OCI-LY3 (cell line): ENCODE results near the gene HENMT1.

Source experiments
- H2AFZ ChIP-seq: fragments of 200-600, 300-600 bp; shearing (Covaris generic); 2 replicates; pipeline ENCODE4 v1.6.0; 2014; ENCODE audit warnings: antibody characterized with exemption, low read depth, low read length
- H3K27ac ChIP-seq: fragments of 200-600, 300-600 bp; sonication (generic); 2 replicates; pipeline ENCODE4 v1.5.1; 2014; ENCODE audit warnings: mild to moderate bottlenecking, low read length, moderate library complexity, mixed read lengths
- H3K27me3 ChIP-seq: fragments of 200-600, 300-600 bp; sonication (generic); 2 replicates; pipeline ENCODE4 v1.6.1; 2014; ENCODE audit warnings: low read depth, low read length, mixed read lengths
- H3K36me3 ChIP-seq: fragments of 200-600, 300-600 bp; sonication (generic); replicated peaks from 2 replicates; pipeline ENCODE3; 2014; ENCODE audit warnings: low read depth, low read length, mixed read lengths
- H3K4me1 ChIP-seq: fragments of 300-600, 200-600 bp; sonication (generic); 2 replicates; pipeline ENCODE4 v1.6.1; 2014; ENCODE audit warnings: low read length, mixed read lengths
- H3K4me2 ChIP-seq: fragments of 200-600, 300-600 bp; sonication (generic); 2 replicates; pipeline ENCODE4 v1.6.1; 2014; ENCODE audit warnings: low read length, mixed read lengths
- H3K4me3 ChIP-seq: fragments of 300-600, 200-600 bp; sonication (generic); 2 replicates; pipeline ENCODE4 v1.5.1; 2014; ENCODE audit warnings: antibody characterized with exemption, mild to moderate bottlenecking, low read length, moderate library complexity
- H3K79me2 ChIP-seq: fragments of 300-600, 200-600 bp; shearing (Covaris generic); 2 replicates; pipeline ENCODE4 v1.6.1; 2014; ENCODE audit warnings: mild to moderate bottlenecking, low read length, mixed read lengths
- H3K9ac ChIP-seq: fragments of 300-600, 200-600 bp; shearing (Covaris generic); 2 replicates; pipeline ENCODE4 v1.6.0; 2014; ENCODE audit warnings: mild to moderate bottlenecking, low read length, moderate library complexity
- H3K9me3 ChIP-seq: fragments of 200-600, 300-600 bp; shearing (Covaris generic); 2 replicates; pipeline ENCODE4 v1.6.1; 2014; ENCODE audit warnings: low read length, mixed read lengths; ENCODE audit not compliant: insufficient read depth
- H4K20me1 ChIP-seq: fragments of 200-600, 300-600 bp; sonication (generic); 2 replicates; pipeline ENCODE4 v1.6.1; 2016; ENCODE audit warnings: low read length, mixed read lengths; ENCODE audit not compliant: insufficient read depth
- TF ChIP-seq, protein P1 (sequence below): fragments of 200-600, 300-600 bp; sonication (generic); IDR thresholded peaks from 2 replicates; pipeline ENCODE4 v1.5.1; 2014; ENCODE audit warnings: antibody characterized with exemption, low read length, low read depth

HENMT1 gene

GRCh38 chr1:108598340-108598739 is 62.6 kb downstream of the HENMT1 start:
- H3K9me3 ChIP-seq = no peaks in the 10 kb centered on the region
- TF ChIP-seq, protein P1, sequence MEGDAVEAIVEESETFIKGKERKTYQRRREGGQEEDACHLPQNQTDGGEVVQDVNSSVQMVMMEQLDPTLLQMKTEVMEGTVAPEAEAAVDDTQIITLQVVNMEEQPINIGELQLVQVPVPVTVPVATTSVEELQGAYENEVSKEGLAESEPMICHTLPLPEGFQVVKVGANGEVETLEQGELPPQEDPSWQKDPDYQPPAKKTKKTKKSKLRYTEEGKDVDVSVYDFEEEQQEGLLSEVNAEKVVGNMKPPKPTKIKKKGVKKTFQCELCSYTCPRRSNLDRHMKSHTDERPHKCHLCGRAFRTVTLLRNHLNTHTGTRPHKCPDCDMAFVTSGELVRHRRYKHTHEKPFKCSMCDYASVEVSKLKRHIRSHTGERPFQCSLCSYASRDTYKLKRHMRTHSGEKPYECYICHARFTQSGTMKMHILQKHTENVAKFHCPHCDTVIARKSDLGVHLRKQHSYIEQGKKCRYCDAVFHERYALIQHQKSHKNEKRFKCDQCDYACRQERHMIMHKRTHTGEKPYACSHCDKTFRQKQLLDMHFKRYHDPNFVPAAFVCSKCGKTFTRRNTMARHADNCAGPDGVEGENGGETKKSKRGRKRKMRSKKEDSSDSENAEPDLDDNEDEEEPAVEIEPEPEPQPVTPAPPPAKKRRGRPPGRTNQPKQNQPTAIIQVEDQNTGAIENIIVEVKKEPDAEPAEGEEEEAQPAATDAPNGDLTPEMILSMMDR = no peak
- H3K4me1 ChIP-seq = no peaks in the 10 kb centered on the region
- no peak overlapping the region for H3K27ac ChIP-seq
- no peaks in the 10 kb centered on the region for H3K36me3 ChIP-seq
- H3K4me3 ChIP-seq = no peak overlapping the region
- H3K9ac ChIP-seq = no peak overlapping the region
- H3K79me2 ChIP-seq = no peaks in the 10 kb centered on the region
- H4K20me1 ChIP-seq = no peaks in the 10 kb centered on the region
- H3K4me2 ChIP-seq = no peak overlapping the region
- no peak overlapping the region for H2AFZ ChIP-seq
- H3K27me3 ChIP-seq = no peaks in the 10 kb centered on the region
